HG02798 (cell line): ENCODE measurements around the gene TMEM184B.
"Not testable (repeated sequence)": the region's sequence is repeated elsewhere in the genome, so short reads cannot be mapped to it uniquely, and the experiment has no call there.

ENCODE experiments used
- ATAC-seq: cut with Tn5 transposase; IDR thresholded peaks from one replicate; pipeline ENCODE4 v1.9.1; 2021; ENCODE audit warnings: mild to moderate bottlenecking; ENCODE audit not compliant: unreplicated experiment, poor library complexity

Gene TMEM184B

GRCh38 chr22:38250643-38251340, 22.0 kb downstream of the TMEM184B start:
- no peak for ATAC-seq

- no peak for ATAC-seq
These were observed 22.8 kb downstream of the TMEM184B start for GRCh38 chr22:38249803-38250642.

GRCh38 chr22:38249301-38249700, 23.5 kb downstream of the TMEM184B start:
- ATAC-seq, result no peak

- no peak for ATAC-seq
These were observed 24.5 kb downstream of the TMEM184B start for GRCh38 chr22:38248280-38248679.

GRCh38 chr22:38247713-38248112, 25.1 kb downstream of the TMEM184B start:
- ATAC-seq, result no peak

- no peak for ATAC-seq
These were observed 26.1 kb downstream of the TMEM184B start for GRCh38 chr22:38246692-38247091.

- ATAC-seq, result no peak
These were observed 26.7 kb downstream of the TMEM184B start for GRCh38 chr22:38246046-38246658.

GRCh38 chr22:38244106-38244505, 28.7 kb downstream of the TMEM184B start:
- no peak for ATAC-seq

- ATAC-seq, result no peak
These were observed 29.6 kb downstream of the TMEM184B start for GRCh38 chr22:38243007-38243765.

- no peak for ATAC-seq
These were observed 32.0 kb downstream of the TMEM184B start for GRCh38 chr22:38240734-38241252.

GRCh38 chr22:38239101-38239761, 33.6 kb downstream of the TMEM184B start:
- no peak for ATAC-seq

- ATAC-seq, result no peak
These were observed 34.2 kb downstream of the TMEM184B start for GRCh38 chr22:38238519-38239071.

- ATAC-seq, result no peak
These were observed 36.0 kb downstream of the TMEM184B start for GRCh38 chr22:38236786-38237185.

GRCh38 chr22:38235240-38235850, 37.5 kb downstream of the TMEM184B start:
- ATAC-seq, result no peak

- not testable (repeated sequence) for ATAC-seq
These were observed 39.0 kb downstream of the TMEM184B start for GRCh38 chr22:38233856-38234255.

GRCh38 chr22:38233427-38233826, 39.4 kb downstream of the TMEM184B start:
- ATAC-seq, result no peak

- ATAC-seq, result no peak
These were observed 40.6 kb downstream of the TMEM184B start for GRCh38 chr22:38232196-38232595.

GRCh38 chr22:38230916-38231315, 41.9 kb downstream of the TMEM184B start:
- ATAC-seq, result no peak
